ENCODE results near the gene STARD10.

- TF ChIP-seq POLR2A (IDR thresholded peaks at IDR 0.05; ENCODE audit: low read length), result no peak
- no peak for TF ChIP-seq FOSL2 (IDR thresholded peaks at IDR 0.05)
- TF ChIP-seq FOSL2 (CRISPR knock-in tag; IDR thresholded peaks at IDR 0.05), result no peak
- no peak for TF ChIP-seq MYC (IDR thresholded peaks at IDR 0.05; ENCODE audit: borderline replicate concordance, low read length)
- TF ChIP-seq PHF8 (IDR thresholded peaks at IDR 0.05; ENCODE audit: borderline replicate concordance, low read depth), result no peak
- no peak for TF ChIP-seq MAX (IDR thresholded peaks at IDR 0.05)
- TF ChIP-seq MAZ (IDR thresholded peaks at IDR 0.05; ENCODE audit: borderline replicate concordance, low read depth, low read length), result no peak
- TF ChIP-seq CTCF (IDR thresholded peaks at IDR 0.05), result no peak
- no peak for TF ChIP-seq SREBF2 (IDR thresholded peaks at IDR 0.05)
These were observed 16.7 kb downstream of the STARD10 start for GRCh38 chr11:72776844-72777754.
